H7 (cell line): ENCODE measurements around the gene NRAS. TPM values are rescaled to one million over a fixed set of nuclear protein-coding genes. Genes with fewer than 3 reads are reported as not detected.

Experiments
- DNase-seq: peaks from one replicate; pipeline ENCODE4 v3.0.0; 2012
- H3K27me3 ChIP-seq: 2 replicates; pipeline ENCODE4 v1.6.0; 2011; ENCODE audit warnings: mild to moderate bottlenecking, low read length; ENCODE audit not compliant: control insufficient read depth, insufficient read depth
- H3K36me3 ChIP-seq: replicated peaks from 2 replicates; pipeline ENCODE4 v1.5.1; 2011; ENCODE audit warnings: low read length; ENCODE audit not compliant: control insufficient read depth, insufficient read depth
- H3K4me3 ChIP-seq: 2 replicates; pipeline ENCODE4 v1.5.1; 2011; ENCODE audit warnings: low read depth, mild to moderate bottlenecking, control low read depth, low read length, moderate library complexity; ENCODE audit not compliant: insufficient read depth
- total RNA-seq: library from RNA; depleted of rRNA; stranded (reverse); fragments of >200 nt; shearing (Covaris generic); gene quantifications from 2 replicates; pipeline ENCODE4 v1.2.3, GENCODE V29; 2014

NRAS gene
- total RNA-seq, 1 experiment from 2014 or later, result 104 TPM

GRCh38 chr1:114745291-114745690 is 28.7 kb upstream of the NRAS start:
- Histone ChIP-seq H3K4me3 (no peak overlapping the region), H3K27me3 (no peaks in the 10 kb centered on the region), H3K36me3 (peaks cover 12% of the 10 kb centered on the region)
- DNase-seq, result no peak

DNA sequence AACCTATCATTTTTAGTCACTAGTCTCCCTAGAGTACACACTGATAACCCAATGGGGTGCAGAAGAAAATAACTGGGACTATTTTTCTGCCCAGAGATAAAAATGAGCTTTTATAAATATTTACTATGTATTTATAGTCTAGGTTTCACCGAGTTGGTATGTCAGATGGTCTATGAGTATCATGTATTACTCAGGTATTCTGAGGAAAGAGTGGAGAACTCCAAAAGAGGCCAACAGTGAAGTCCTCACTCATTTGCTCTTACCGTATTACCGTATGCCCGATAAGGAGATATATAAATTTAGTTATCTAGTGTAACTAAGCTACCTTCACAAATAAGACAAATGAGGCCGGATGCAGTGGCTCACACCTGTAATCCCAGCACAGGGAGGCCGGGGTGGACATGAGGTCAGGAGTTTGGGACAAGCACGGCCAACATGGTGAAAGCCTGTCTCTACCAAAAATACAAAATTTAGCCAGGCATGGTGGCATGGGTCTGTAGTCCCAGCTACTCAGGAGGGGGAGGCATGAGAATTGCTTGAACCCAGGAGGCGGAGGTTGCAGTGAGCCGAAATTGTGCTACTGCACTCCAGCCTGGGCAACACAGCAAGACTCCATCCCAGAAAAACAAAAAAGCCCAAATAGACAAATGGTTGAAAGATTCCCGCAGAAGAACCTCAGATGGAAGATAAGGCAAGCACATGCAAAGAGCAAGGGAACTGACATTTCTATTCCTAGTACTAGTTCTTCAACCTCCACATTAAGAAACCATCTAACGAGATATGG is 25.6 kb upstream of the NRAS start:
- H3K27me3 ChIP-seq, result no peaks in the 10 kb centered on the region
- no peak overlapping the region for H3K4me3 ChIP-seq
- H3K36me3 ChIP-seq, result peaks cover 9% of the 10 kb centered on the region
- DNase-seq, result no peak

GRCh38 chr1:114740331-114740730 is 23.8 kb upstream of the NRAS start:
- DNase-seq, result no peak
- Histone ChIP-seq H3K27me3 (no peaks in the 10 kb centered on the region), H3K4me3 (no peak overlapping the region), H3K36me3 (peaks cover 26% of the 10 kb centered on the region)

GRCh38 chr1:114737314-114737849 is 20.8 kb upstream of the NRAS start:
- no peak for DNase-seq
- no peaks in the 10 kb centered on the region for H3K27me3 ChIP-seq
- H3K36me3 ChIP-seq, result peaks cover 42% of the 10 kb centered on the region
- no peak overlapping the region for H3K4me3 ChIP-seq

- no peaks in the 10 kb centered on the region for H3K27me3 ChIP-seq
- H3K36me3 ChIP-seq, result peaks cover 51% of the 10 kb centered on the region
- DNase-seq, result no peak
- H3K4me3 ChIP-seq, result no peak overlapping the region
These were observed 18.9 kb upstream of the NRAS start for GRCh38 chr1:114735479-114735878.

DNA sequence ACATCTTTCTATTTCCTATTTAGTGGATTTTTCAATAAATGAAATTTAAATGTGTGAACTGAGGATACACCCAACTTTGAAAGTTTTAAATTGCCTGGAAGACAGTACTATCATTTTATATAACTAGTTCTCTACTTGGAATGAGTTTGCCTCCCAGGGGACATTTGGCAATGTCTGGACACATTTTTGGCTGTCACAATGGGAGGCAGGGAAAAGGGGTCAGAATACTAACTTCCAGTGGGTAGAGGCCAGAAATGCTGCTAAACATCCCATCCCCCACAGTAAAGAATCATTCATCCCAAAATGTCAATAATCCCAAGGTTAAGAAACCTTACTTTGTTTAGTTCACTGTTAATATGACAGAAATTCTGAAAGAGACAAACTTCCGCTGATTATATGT is 13.2 kb upstream of the NRAS start:
- H3K4me3 ChIP-seq, result no peak overlapping the region
- DNase-seq, result no peak
- no peaks in the 10 kb centered on the region for H3K27me3 ChIP-seq
- peaks cover 48% of the 10 kb centered on the region for H3K36me3 ChIP-seq

DNA sequence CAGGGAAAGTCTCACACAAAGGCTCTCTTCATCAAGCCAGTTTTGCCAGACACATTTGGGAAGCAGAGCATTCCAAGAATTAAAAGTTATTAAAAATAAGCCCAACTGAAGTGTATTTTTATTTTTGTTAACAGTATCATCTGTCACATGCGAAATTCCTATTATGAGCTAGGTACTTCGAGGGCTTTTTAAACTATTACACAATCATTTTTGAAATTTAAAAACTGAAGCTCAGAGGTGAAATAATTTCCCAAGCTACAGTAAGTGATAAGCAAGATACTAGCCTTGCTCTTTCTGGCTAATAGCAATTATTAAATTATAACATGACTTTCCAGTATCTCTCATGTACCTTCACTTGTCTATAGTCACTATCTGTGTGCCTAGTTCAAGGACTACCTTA is 12.0 kb upstream of the NRAS start:
- no peak for DNase-seq
- no peaks in the 10 kb centered on the region for H3K27me3 ChIP-seq
- H3K36me3 ChIP-seq, result peaks cover 51% of the 10 kb centered on the region
- H3K4me3 ChIP-seq, result no peak overlapping the region

- Histone ChIP-seq H3K27me3 (no peaks in the 10 kb centered on the region), H3K36me3 (peaks cover 54% of the 10 kb centered on the region), H3K4me3 (no peak overlapping the region)
- DNase-seq, result no peak
These were observed 8.7 kb upstream of the NRAS start for GRCh38 chr1:114725230-114725629.

DNA sequence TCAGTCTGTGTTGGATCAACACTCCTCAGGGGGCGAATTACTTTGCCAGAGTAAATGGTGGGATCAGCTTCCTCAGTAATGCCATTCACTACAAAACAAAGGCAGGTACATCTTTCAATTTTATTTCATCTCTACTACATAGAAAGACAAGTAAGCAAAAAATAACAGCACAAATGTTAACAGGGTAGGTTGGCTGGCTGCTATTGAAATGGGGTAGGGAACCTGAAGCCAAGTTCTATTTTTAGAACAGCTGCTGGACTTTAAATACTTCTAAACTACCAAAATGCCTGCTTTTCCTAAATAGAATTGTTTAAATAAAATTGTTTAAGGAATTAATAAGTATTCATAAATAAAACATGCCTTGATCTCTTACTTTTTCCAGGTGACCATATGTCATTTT is 7.3 kb upstream of the NRAS start:
- DNase-seq, result no peak
- H3K27me3 ChIP-seq, result no peaks in the 10 kb centered on the region
- peaks cover 58% of the 10 kb centered on the region for H3K36me3 ChIP-seq
- H3K4me3 ChIP-seq, result no peak overlapping the region

- Histone ChIP-seq H3K36me3 (peaks cover 60% of the 10 kb centered on the region), H3K4me3 (no peak overlapping the region), H3K27me3 (no peaks in the 10 kb centered on the region)
- no peak for DNase-seq
These were observed 6.9 kb upstream of the NRAS start for GRCh38 chr1:114723457-114723856.

DNA sequence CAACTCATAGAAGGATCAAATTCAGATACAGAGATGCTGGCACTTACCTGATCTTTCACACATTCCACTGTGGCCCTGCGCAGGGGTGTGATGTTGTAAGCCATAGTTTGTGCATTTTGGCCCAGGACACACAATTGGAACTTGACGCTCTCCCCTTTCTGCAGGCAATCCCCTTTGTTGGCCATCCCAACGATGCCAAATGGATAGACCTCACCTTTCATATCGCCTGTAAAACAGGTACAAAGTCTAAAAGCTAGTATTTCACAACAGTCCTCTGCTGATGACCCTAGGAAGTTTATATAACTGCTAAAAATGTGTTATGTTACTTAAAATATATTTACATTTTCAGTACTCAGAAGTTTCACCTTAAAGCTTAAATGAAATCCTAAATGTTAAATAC is 3.9 kb upstream of the NRAS start:
- Histone ChIP-seq H3K36me3 (peaks cover 55% of the 10 kb centered on the region), H3K27me3 (no peaks in the 10 kb centered on the region), H3K4me3 (no peak overlapping the region)
- no peak for DNase-seq

- H3K36me3 ChIP-seq, result peaks cover 48% of the 10 kb centered on the region
- no peaks in the 10 kb centered on the region for H3K27me3 ChIP-seq
- no peak overlapping the region for H3K4me3 ChIP-seq
- DNase-seq, result no peak
These were observed 2.8 kb upstream of the NRAS start for GRCh38 chr1:114719424-114719787.

GRCh38 chr1:114718661-114719423 is 2.3 kb upstream of the NRAS start:
- Histone ChIP-seq H3K27me3 (no peaks in the 10 kb centered on the region), H3K36me3 (peaks cover 44% of the 10 kb centered on the region), H3K4me3 (no peak overlapping the region)
- no peak for DNase-seq

DNA sequence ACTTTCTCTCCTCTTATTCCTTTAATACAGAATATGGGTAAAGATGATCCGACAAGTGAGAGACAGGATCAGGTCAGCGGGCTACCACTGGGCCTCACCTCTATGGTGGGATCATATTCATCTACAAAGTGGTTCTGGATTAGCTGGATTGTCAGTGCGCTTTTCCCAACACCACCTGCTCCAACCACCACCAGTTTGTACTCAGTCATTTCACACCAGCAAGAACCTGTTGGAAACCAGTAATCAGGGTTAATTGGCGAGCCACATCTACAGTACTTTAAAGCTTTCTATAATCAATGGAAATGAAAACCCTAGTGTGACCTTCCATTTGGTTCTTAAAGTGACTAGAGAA is 643 bp downstream of the NRAS start:
- H3K27me3 ChIP-seq, result no peaks in the 10 kb centered on the region
- no peak for DNase-seq
- H3K36me3 ChIP-seq, result peaks cover 26% of the 10 kb centered on the region
- H3K4me3 ChIP-seq, result peak overlapping the region; percentile 87

DNA sequence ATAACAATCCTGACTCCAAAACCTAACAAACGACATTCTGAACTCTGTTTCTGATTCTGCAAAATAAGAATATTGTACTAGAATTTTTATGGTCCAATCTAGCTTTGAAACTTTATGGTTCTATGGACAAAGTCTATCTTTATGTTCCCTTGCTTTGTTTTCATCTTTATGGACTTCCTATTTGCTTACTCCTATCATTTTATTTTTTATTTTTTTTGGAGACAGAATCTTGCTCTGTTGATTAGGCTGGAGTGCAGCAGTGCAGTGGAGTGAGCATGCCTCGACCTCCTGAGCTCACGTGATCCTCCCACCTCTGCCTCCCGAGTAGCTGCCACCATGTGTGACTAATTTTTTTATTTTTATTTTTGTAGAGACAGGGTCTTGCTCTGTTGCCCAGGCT is 3.6 kb downstream of the NRAS start:
- H3K4me3 ChIP-seq, result no peak overlapping the region
- no peak for DNase-seq
- H3K36me3 ChIP-seq, result peaks cover 16% of the 10 kb centered on the region
- no peaks in the 10 kb centered on the region for H3K27me3 ChIP-seq
